GM21529 (cell line): ENCODE measurements around the gene GLRA3.
"Not testable (repeated sequence)": the region's sequence is repeated elsewhere in the genome, so short reads cannot be mapped to it uniquely, and the experiment has no call there.

Experiments
- ATAC-seq: cut with Tn5 transposase; IDR thresholded peaks from one replicate; pipeline ENCODE4 v1.9.1; 2021; ENCODE audit not compliant: unreplicated experiment

GLRA3 gene

GRCh38 chr4:174813292-174813691 is 15.8 kb downstream of the GLRA3 start:
- no peak for ATAC-seq

DNA sequence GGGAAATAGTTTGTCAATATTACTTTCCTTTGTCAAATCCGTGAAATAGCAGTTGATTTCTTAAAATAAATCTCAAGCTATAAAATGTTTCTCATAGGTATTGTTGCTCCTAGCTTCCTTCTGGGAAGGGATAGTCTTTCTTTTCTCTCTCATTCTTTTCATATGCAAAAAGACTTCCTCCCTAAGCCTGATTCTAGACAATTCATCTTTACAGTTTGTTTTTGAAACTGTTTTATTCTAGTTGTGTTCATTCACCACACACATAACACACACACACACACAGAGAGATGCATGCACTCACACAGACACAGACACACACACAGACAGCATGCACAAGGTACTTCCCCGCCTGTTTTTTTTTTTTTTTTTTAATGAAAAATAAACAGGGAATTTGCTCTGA is 18.2 kb downstream of the GLRA3 start:
- no peak for ATAC-seq

DNA sequence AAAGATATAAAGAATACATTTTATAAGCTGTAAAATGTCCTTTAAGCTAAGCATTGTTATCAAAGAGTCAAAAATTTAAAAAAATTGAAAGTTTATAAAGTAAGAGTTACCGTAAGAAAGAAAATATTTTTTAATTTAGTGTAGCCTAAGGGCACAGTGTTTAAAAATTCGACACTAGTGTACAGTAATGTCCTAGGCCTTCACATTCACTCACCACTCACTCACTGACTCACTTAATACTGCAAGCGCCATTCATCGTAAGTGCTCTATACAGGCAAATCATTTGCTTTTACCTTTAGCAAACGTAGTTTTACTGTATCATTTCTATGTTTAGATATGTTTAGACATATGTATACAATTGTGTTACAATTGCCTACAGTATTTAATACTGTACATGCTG is 20.2 kb downstream of the GLRA3 start:
- ATAC-seq, result no peak

GRCh38 chr4:174808119-174808518 is 20.9 kb downstream of the GLRA3 start:
- no peak for ATAC-seq

GRCh38 chr4:174805746-174806145 is 23.3 kb downstream of the GLRA3 start:
- ATAC-seq, result no peak

- ATAC-seq, result no peak
These were observed 34.4 kb downstream of the GLRA3 start for GRCh38 chr4:174794543-174795094.

DNA sequence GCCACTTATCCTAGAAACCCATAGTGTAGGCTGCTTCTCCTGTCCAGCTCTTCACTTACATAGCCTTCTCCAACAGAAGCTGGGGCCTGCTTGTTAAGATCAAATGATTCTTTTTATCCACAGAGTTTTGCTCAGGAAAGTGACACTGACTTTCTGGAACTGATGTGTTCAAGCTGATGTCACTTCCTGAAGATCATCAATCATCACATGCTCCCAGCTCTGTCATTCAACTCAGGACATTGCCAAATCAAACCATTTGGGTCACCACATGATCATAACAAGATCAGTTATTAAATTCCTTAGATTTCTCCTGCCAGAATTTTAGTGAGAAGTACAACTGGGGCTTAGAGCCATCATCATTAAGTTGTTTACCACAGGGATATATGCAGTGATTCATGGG is 39.4 kb downstream of the GLRA3 start:
- no peak for ATAC-seq

DNA sequence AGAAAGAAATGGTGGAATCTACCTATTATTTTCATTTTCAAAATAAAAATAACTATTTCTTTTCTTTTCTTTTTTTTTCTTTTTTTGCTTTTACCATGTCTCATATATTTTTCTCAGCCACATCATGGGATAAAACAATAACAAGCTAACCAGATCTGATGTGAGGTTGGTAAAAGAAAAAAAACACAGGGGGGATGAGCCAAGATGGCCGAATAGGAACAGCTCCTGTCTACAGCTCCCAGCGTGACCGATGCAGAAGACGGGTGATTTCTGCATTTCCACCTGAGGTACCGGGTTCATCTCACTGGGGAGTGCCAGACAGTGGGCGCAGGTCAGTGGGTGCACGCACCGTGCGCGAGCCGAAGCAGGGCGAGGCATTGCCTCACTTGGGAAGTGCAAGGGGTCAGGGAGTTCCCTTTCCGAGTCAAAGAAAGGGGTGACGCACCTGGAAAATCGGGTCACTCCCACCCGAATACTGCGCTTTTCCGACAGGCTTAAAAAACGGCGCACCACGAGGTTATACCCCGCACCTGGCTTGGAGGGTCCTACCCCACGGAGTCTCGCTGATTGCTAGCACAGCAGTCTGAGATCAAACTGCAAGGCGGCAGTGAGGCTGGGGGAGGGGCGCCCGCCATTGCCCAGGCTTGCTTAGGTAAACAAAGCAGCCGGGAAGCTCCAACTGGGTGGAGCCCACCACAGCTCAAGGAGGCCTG is 50.6 kb downstream of the GLRA3 start:
- ATAC-seq, result not testable (repeated sequence)

DNA sequence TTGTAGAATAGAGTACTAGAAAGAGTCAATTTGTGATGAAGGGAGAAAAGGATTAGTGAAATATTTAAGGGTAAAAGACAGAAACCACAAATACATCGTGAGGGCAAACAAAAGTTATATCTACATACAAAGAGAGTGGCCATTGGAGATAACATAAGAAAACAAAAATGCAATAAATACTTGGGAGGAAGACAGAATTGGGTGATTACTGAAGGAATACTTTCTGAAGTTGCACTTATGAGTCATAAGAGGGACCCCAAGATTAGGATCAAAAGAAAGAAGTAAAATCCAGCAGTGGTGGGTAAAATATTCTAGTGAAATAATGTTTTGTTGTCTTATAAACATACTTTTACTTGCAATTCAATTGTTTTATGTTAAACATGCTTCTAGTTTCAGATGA is 53.7 kb downstream of the GLRA3 start:
- ATAC-seq, result no peak

DNA sequence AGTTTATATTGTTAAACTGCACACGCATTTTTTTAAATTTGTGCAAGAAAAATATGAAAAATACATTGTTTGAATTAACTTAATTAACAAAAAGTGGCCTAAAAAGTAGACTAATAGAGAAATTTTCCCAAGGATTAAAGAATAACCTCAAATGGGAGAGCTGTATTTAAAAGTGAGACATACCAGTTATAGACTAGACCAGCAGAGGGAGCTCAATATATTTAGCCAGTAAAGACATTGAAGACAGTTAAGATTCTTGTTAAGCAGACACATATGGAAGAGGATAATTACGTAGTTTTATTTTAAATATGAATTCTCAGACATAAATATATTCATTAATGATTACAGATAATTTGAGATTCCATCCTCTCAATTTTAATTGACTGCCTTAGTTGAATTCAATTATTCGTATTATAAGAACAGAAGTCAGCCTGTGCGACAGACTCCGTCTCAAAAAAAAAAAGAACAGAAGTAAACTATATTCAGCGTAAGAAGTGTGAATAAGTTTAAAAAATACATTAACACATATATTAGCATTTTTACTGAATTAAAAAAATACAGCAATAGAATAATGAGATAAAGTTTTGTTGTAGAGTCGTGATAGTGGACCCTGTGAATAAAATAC is 64.8 kb downstream of the GLRA3 start:
- peak; percentile 75 for ATAC-seq

DNA sequence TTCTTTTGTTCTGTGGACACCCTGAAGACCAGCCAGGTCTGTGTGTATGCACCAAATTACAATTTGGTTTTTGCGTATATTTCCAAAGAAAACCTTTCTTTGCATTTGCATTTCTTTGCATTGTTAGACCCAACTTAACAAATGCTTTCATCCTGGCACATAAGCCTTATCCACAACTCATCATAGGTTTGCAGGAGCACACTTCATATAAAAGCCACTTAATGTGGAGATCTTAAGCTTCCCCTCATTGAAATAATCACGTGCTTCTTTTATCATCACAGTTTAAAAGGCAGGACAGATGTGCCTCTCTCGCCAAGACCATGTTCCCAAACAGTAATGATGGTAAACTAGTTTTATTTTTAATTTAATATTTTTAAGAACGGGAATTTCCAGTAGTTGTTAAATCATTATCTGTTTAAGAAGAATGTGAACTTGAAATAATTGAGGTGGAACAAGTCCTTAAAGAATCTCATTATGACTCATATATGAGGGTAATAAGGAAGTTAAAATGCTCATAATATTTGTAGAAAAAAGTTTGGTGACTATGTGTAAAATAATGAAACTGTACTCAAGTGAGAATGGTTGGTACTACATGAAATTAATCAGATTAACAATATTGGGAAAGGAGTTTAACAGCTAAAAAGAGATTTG is 65.5 kb downstream of the GLRA3 start:
- ATAC-seq, result no peak

- ATAC-seq, result no peak
These were observed 67.6 kb downstream of the GLRA3 start for GRCh38 chr4:174761451-174761850.

- no peak for ATAC-seq
These were observed 71.3 kb downstream of the GLRA3 start for GRCh38 chr4:174757736-174758135.

DNA sequence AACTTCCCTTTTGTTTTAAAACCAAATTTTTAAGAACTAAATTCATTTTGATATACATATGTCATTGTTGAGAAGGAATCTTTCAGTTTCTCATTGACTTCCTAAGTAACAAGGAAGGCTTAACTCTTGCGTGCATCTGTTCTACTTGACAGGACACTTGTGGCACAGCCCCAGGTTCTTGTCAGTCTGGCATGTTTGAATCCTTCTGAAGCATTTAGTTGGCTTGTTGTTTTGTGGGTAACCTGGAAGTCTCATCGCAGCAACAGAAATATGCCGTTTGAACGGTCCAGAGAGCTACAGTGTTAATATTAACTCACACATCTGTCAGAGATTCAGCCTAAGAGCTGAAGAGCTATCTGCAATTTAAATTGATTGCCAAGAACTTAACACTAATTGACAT is 76.0 kb downstream of the GLRA3 start:
- no peak for ATAC-seq

- no peak for ATAC-seq
These were observed 77.0 kb downstream of the GLRA3 start for GRCh38 chr4:174752026-174752425.

- no peak for ATAC-seq
These were observed 80.0 kb downstream of the GLRA3 start for GRCh38 chr4:174749091-174749490.

DNA sequence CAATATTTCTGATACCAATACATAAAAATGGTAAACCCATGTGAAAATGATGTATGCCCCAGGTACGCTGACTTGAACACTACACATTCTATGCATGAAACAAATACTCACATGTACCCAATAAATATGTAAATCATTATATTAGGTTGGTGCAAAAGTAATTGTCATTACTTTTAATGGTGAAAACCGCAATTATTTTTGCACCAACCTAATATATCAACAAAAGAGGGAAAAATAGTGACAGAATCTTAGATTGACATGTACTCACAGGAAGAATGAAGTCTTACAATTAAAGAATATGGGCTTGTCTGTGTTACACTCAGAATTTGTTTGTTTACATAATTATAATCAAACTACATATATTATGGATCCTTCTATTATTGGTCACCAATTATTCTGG is 82.3 kb downstream of the GLRA3 start:
- ATAC-seq, result no peak

GRCh38 chr4:174742561-174742960 is 86.5 kb downstream of the GLRA3 start:
- ATAC-seq, result no peak

DNA sequence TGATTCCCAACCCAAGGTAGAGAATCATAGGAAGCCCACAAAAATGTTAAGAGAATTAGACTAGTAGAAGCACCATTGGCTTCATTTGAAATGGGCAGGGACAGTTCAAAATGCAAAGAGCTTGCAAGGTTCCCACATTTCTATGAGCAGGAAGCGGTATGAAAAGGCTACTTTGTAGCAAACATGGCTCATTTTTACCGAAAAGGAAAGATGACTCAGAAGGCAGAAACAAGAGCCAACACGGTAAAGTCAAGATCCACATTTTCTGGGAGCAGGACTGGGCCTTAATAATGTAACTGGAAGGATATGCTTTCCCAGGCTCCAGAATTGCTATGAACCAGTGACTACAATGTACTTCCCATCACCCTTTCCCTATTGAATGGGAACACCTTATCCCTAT is 89.5 kb downstream of the GLRA3 start:
- no peak for ATAC-seq

GRCh38 chr4:174734181-174734580 is 94.9 kb downstream of the GLRA3 start:
- ATAC-seq, result no peak

- ATAC-seq, result no peak
These were observed 111.2 kb downstream of the GLRA3 start for GRCh38 chr4:174717828-174718227.
